Thoracic aorta (tissue), 2 donors: ENCODE measurements around the gene PREX1. TPM values are rescaled to one million over a fixed set of nuclear protein-coding genes. Genes with fewer than 3 reads are reported as not detected.
"Not testable (repeated sequence)": the region's sequence is repeated elsewhere in the genome, so short reads cannot be mapped to it uniquely, and the experiment has no call there.

ENCODE experiments used
- ATAC-seq: fragments of 150-250 bp; one replicate; pipeline ENCODE4 v1.8.0; 2017; ENCODE audit warnings: low read depth; ENCODE audit not compliant: insufficient number of reproducible peaks, low FRiP score
- DNase-seq: peaks from one replicate; pipeline ENCODE4 v3.0.0-alpha.2; 2020; ENCODE audit warnings: low spot score
- H3K27ac ChIP-seq, 2 donors: fragments of 200-600 bp; sonication (generic); 1 replicate in 1 of 2; 2 replicates in 1 of 2; pipeline ENCODE4 v1.5.1; 2016; ENCODE audit warnings: mild to moderate bottlenecking in 2 of 2, moderate library complexity in 2 of 2
- H3K27me3 ChIP-seq: fragments of 200-600 bp; sonication (generic); replicated peaks from 2 replicates; pipeline ENCODE4 v1.6.0; 2016; ENCODE audit warnings: mild to moderate bottlenecking; ENCODE audit not compliant: insufficient read depth
- H3K36me3 ChIP-seq: fragments of 200-600 bp; sonication (generic); one replicate; pipeline ENCODE4 v1.5.1; 2016
- H3K4me1 ChIP-seq, 2 donors: fragments of 200-600 bp; sonication (generic); 1 replicate in 1 of 2; 2 replicates in 1 of 2; pipeline versions ENCODE4 v1.5.1 to v1.6.0; 2016; ENCODE audit warnings: low read depth in 2 of 2, mild to moderate bottlenecking in 1 of 2; ENCODE audit not compliant: control insufficient read depth in 1 of 2
- H3K4me3 ChIP-seq: fragments of 200-600 bp; sonication (generic); 2 replicates; pipeline ENCODE4 v1.5.1; 2016; ENCODE audit warnings: mild to moderate bottlenecking
- H3K9me3 ChIP-seq: fragments of 200-600 bp; sonication (generic); 2 replicates; pipeline ENCODE4 v1.5.1; 2016
- total RNA-seq, 2 donors: library from RNA; depleted of rRNA; stranded (reverse); fragments of >200 nt; gene quantifications; one replicate each; pipeline versions ENCODE4 v1.1.0 to v1.2.3, GENCODE V29; 2016
- TF ChIP-seq, protein P1 (sequence below): fragments of 200-600 bp; sonication (generic); IDR thresholded peaks from one replicate; pipeline ENCODE4 v1.5.1; 2019; ENCODE audit warnings: antibody characterized with exemption

The PREX1 gene
- total RNA-seq, 2 donors from 2014 or later, result 94.6 to 101 TPM

DNA sequence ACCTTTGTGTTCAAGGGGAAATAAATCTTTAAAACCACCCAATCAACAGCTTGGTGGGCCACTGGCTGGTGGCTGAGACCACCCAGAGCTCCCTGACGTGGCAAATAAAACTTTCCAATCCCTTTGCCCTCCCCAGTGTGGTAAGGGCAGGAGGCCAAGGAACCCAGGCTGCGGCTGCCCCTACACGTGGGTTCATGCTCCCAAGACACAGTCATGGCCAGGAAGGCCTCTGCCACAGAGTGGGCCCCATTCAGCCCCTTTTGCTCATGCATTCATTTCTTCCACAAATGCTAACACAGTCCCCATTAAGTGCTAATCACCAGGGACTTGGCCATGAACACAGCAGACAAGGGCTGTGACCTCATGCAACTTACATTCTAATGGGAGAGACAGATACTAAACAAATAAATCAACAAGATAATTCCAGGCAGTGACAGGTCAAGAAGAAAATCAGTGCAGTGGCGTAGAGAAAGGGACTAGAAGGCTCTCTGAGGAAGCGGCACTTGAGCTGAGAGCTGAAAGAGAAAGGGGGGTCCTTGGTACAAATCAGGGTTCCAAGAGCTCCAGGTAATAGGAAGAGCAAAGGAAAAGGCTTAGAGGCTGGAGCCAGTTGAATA is 13.8 kb downstream of the PREX1 start:
- Histone ChIP-seq H3K4me1 (peaks cover 9 to 33% of the 10 kb centered on the region in 2 donors), H3K27ac (no peak overlapping the region), H3K27me3 (no peaks in the 10 kb centered on the region), H3K9me3 (no peaks in the 10 kb centered on the region), H3K36me3 (no peaks in the 10 kb centered on the region), H3K4me3 (no peak overlapping the region)
- TF ChIP-seq, protein P1, sequence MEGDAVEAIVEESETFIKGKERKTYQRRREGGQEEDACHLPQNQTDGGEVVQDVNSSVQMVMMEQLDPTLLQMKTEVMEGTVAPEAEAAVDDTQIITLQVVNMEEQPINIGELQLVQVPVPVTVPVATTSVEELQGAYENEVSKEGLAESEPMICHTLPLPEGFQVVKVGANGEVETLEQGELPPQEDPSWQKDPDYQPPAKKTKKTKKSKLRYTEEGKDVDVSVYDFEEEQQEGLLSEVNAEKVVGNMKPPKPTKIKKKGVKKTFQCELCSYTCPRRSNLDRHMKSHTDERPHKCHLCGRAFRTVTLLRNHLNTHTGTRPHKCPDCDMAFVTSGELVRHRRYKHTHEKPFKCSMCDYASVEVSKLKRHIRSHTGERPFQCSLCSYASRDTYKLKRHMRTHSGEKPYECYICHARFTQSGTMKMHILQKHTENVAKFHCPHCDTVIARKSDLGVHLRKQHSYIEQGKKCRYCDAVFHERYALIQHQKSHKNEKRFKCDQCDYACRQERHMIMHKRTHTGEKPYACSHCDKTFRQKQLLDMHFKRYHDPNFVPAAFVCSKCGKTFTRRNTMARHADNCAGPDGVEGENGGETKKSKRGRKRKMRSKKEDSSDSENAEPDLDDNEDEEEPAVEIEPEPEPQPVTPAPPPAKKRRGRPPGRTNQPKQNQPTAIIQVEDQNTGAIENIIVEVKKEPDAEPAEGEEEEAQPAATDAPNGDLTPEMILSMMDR, result no peak
- ATAC-seq (no peak), DNase-seq (no peak)

DNA sequence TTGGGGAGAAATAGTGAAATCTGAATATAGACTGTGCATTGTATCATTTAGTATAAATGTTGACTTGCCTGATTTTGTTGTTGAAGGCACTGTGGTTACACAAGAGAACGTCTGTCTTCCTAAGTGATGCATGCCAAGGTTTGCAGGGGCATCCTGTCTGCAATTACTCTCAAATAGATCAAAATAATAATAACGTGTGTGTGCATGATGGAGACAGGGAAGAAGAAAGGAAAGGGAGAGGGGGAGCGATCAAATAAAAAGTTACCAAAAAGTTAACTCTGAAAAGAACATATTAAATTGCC is 14.4 kb downstream of the PREX1 start:
- no peaks in the 10 kb centered on the region for H3K27me3 ChIP-seq
- no peak for DNase-seq
- H3K27ac ChIP-seq, result no peak overlapping the region
- H3K36me3 ChIP-seq, result no peaks in the 10 kb centered on the region
- H3K9me3 ChIP-seq, result no peaks in the 10 kb centered on the region
- peaks cover 9 to 36% of the 10 kb centered on the region in 2 donors for H3K4me1 ChIP-seq
- TF ChIP-seq, protein P1, result no peak
- ATAC-seq, result no peak
- H3K4me3 ChIP-seq, result no peak overlapping the region

DNA sequence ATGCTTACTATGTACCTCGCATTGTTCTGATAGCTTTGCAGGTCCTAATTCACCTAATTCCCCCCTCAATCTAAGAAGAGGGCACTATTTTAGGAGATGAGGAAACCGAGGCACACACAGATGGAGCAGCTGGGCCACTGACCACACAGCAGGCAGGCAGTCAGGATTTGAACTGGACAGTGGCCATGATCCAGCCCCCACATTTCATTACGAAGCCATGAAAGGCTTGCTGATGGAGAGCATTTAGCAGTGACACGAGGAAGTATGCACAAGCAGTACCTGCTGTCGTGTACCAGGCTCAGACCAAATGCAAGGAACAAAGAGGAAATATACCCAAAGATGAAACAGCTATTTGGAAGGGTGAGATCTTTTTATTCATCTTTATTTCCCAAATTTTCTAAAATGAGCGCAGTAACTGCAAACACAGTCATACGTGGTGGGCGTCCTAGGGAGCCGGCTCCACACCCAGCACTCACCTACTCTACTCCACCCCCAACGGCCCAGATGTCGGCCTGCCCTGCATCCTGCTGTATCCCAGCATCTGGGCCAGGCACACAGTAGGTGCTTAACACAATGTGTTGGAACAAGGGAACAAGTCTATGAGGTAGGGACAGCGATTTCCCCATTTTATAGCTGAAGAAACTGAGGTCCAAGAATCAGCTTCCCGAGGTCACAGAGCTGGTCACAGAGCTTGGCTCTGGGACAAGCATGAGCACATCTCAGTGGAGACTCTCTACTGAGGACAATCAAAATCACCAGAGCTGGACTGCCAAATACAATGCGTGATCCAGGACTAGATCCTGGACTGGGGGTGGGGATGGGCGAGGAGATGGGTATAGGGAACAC is 15.0 kb downstream of the PREX1 start:
- no peak for ATAC-seq
- no peak overlapping the region for H3K27ac ChIP-seq

DNA sequence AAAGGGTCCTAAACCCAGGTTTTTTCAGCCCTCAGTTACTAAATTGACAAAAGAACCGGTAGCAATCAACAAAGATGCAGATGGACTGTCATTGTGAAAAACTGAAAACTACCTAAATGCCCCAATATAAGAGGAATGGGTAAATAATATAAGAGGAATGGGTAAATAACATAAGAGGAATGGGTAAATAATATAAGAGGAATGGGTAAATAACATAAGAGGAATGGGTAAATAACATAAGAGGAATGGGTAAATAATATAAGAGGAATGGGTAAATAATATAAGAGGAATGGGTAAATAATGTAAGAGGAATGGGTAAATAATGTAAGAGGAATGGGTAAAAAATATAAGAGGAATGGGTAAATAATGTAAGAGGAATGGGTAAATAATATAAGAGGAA is 15.7 kb downstream of the PREX1 start:
- not testable (repeated sequence) for DNase-seq, H3K4me3 ChIP-seq, H3K27me3 ChIP-seq, H3K9me3 ChIP-seq, ATAC-seq, H3K36me3 ChIP-seq, H3K27ac ChIP-seq
- peaks cover 14 to 38% of the 10 kb centered on the region in 2 donors for H3K4me1 ChIP-seq

More for the DNA sequence above, 15.0 kb downstream of the PREX1 start:
- no peak for DNase-seq
- Histone ChIP-seq H3K9me3 (no peaks in the 10 kb centered on the region), H3K4me1 (peaks cover 11 to 39% of the 10 kb centered on the region in 2 donors), H3K36me3 (no peaks in the 10 kb centered on the region), H3K4me3 (no peak overlapping the region), H3K27me3 (no peaks in the 10 kb centered on the region)
- TF ChIP-seq, protein P1, result no peak

DNA sequence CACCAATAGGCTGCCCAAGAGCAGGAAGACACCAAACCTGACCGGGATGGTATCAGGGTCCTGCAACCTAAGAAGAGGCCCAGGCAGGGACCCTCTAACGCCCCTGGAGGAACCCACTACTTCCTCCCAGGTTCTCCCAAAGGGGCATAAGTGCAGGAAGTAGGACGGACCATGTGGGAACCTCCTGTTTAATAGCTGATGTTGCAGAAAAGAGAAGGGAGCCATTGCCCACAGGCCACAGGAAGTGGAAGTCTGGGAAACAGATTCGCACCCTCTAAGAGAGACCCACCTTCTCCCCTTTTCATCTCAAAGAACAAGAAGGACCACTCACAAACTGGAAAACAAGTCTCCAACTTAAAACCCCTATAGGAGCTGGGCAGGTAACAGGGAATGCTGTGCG is 18.1 kb downstream of the PREX1 start:
- TF ChIP-seq, protein P1, result no peak
- H3K4me3 ChIP-seq, result no peak overlapping the region
- H3K9me3 ChIP-seq, result no peaks in the 10 kb centered on the region
- H3K4me1 ChIP-seq, result peaks cover 27 to 60% of the 10 kb centered on the region in 2 donors
- no peaks in the 10 kb centered on the region for H3K36me3 ChIP-seq
- no peaks in the 10 kb centered on the region for H3K27me3 ChIP-seq
- DNase-seq (no peak), ATAC-seq (no peak)
- no peak overlapping the region for H3K27ac ChIP-seq
